GM10266 (cell line): ENCODE data around the gene ATP11B.

Source experiments
- DNase-seq: peaks from one replicate; pipeline ENCODE4 v3.0.0; 2012; ENCODE audit errors: extremely low spot score
- CTCF ChIP-seq: IDR thresholded peaks from 2 replicates; pipeline ENCODE4 v1.5.1; 2012; ENCODE audit warnings: mild to moderate bottlenecking, low read depth; ENCODE audit not compliant: control insufficient read depth, insufficient read depth; ENCODE audit errors: missing control alignments

Gene ATP11B

GRCh38 chr3:182803596-182803995, 10.3 kb downstream of the ATP11B start:
- DNase-seq = no peak
- TF ChIP-seq CTCF = no peak

- TF ChIP-seq CTCF = no peak
- DNase-seq = no peak
Measured at GRCh38 chr3:182807061-182807460, 13.8 kb downstream of the ATP11B start.

GRCh38 chr3:182808041-182808770, 14.9 kb downstream of the ATP11B start:
- DNase-seq = no peak
- no peak for TF ChIP-seq CTCF

GRCh38 chr3:182809531-182809930, 16.2 kb downstream of the ATP11B start:
- no peak for DNase-seq
- TF ChIP-seq CTCF = no peak

GRCh38 chr3:182810574-182811268, 17.4 kb downstream of the ATP11B start:
- DNase-seq = no peak
- no peak for TF ChIP-seq CTCF

GRCh38 chr3:182811269-182811596, 17.9 kb downstream of the ATP11B start:
- no peak for DNase-seq
- TF ChIP-seq CTCF = no peak

- TF ChIP-seq CTCF = no peak
- no peak for DNase-seq
Measured at GRCh38 chr3:182812123-182812522, 18.8 kb downstream of the ATP11B start.
